Measurements from ENCODE around the gene RHCE.
"Not testable (repeated sequence)": the region's sequence is repeated elsewhere in the genome, so short reads cannot be mapped to it uniquely, and the experiment has no call there.

The RHCE gene

GRCh38 chr1:25432749-25433388, 12.2 kb upstream of the RHCE start:
- DNase-seq = no peak

DNA sequence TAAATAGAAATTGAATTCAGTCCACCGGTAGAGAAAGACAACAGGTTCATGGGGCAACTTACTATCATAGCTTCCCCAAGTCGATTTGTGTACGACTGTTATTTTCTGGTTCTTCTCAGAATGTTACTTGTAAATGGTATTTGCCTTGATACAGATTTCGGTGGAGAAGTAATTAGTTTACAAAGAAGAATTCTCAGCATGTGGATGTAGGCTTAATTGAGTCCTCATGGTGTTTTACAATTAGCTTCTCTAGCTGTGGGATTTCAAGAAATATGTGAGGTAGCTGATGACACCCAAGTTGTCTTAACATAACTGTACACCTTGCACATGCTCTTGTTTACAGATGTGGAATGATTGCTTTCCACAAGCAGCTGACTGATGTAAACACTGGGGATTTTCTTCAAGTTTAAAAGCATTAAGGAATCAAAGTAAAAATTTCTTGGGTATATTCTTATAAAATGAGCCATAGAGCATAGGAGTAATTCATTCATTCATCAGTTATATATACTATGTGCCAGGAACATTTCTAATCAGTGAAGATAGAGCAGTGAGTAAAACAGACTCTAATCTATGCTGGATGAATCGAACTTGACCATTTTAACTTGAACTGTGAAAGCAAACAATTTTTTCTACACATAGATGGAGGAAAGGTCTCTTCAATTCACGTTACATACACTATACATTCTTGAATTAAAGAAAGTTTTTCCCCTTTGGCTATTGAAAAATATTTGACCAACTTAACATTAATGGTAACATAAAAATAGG, 11.5 kb upstream of the RHCE start:
- DNase-seq = no peak

DNA sequence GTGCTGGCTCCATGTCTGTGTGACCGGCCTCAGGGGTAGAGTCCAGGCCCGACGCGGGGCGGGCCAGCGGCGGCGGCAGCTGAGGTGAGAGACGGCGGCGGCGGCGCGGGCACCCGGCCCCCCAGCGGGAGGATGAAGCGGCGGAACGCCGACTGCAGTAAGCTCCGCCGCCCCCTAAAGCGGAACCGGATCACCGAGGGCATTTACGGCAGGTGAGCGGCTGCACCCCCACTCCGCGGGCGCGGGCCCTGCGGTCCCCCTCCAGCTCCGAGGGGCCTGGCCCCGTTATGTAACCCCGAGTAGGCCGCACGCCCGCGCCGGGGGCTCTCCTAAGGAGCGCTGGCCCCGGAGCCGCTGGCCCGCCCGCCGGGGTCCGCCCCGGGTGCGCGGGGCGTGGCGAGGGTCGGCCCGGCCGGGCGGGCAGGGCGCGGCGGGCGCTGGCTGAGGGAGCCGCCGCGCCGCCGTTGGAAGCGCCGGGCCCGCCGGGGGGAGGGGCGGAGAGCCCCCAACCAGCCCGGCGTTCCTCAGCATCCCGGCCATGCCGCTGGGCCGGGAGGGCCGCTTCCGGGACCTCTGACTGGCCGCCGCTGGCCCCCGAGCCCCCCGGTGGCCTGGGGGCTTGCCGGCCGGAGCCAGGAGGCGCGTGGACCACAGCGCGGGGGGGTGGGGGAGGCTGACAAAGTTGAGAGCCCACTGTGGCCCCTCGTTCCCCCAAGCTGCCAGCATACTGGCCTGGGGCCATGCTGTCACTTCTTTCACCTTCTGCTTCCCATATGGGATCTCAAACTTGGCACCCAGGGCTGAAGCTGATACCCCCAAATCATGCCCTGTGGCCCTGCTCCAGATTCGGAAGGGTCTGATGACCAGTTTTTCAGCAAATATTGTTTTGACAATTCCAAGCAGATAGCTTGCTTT, 10.6 kb upstream of the RHCE start:
- DNase-seq = peak; percentile 68

- peak; percentile 93 for DNase-seq
Observed at GRCh38 chr1:25430073-25430966, 9.7 kb upstream of the RHCE start, which contains the start of gene MACO1. TSS of gene MACO1 (plus strand) at chr1:25430897. CDS start at chr1:25431099, 202 bp downstream.

DNA sequence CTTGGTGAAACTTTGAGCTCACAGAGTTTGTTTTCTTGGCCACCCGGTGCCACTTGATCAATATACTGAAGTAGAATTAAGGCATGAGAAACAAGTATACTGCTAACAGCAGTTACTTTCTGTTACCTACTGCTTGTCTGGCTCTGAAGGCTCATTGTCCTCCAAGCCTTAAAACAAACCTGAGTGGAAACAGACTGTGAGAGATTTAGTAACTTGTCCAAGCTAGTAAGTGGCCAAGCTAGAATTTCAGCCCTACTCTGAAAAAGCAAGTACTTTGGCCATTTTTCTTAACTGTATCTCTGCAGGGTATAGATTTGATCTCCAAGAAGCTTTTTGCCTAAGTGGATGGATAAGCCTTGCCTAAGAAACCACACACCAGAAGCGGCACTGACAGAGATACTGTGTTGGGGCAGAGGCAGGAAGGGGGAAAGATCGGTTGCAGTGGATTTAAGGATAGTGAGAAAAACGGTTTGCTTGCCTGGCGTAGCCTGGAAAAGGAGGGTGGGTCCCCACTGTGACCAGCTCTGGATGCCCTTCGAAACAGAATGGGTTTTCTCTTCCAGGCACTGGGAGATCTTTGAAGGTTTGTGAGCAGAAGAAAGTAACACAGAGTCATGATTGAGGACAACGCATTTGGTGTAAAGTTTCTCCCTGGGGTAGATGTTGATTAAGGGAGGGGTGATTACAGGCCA, 8.0 kb upstream of the RHCE start:
- no peak for DNase-seq

DNA sequence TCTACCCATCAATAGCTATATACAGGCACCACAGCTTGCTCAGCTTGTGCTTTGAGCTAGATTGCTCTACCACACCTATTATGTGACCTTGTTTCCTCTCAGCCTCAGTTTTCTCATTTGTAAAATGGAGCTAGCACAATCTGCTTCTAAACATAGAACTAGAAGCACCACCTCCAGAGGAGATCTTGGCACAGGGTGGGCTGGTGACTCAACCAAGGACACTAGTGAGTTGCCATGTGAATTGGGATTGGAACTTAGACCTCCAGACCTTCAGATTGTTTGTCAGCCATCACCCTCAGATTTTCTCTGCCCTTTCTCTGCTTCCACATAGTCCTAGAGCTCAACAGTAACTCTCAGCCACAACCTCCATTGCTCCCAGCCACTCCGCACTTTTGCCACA, 7.1 kb upstream of the RHCE start:
- DNase-seq = no peak

DNA sequence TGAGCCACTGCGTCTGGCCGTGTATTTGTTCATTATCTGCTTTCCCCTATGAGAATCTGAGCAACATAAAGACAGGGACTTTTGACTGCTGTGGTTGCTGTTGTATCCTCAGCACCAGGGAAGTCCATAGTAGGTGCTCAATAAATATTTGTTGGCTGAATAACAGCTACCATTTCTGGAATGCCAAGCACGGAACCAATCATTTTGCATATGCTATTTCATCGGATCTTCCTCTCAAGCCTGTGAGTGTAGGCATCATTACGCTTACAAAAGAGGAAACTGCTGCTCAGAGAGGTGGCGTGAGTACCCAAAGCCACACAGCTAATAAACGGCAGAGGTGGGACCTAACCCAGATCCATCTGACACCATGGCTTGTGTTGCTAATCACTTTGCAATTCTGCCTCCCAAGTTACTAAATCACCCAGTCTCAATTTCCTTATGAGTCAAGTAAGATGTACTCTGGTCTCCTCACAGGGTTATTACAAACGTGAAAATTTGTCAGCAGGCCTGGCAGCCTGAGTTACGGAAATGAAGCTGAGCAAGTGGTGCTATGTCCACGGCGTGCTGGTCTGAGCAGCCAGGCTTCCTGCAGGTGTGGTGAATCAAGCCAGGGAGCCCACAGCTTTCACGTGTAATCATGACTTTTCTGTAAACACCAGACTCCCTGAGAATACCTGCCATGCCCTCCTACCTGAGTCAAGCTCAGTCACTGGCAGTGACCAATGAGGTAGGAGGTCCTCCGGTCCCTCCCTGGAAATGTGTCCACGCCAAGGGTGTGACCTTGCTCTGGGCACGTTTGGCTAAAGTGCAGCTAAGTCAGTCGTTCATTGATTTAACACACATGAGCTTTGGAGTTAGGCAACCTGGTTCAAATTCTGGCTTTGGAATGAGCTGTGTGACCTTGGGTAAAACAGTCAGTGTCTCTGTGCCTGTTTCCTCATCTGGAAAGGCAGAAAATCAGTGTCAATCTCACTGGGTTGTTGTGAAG, 4.8 kb upstream of the RHCE start:
- no peak for DNase-seq

- not testable (repeated sequence) for DNase-seq
Observed at GRCh38 chr1:25423206-25423605, 2.6 kb upstream of the RHCE start.

- DNase-seq = not testable (repeated sequence)
Observed at GRCh38 chr1:25419339-25419738, 1.3 kb downstream of the RHCE start.

- not testable (repeated sequence) for DNase-seq
Observed at GRCh38 chr1:25417280-25417679, 3.3 kb downstream of the RHCE start.

DNA sequence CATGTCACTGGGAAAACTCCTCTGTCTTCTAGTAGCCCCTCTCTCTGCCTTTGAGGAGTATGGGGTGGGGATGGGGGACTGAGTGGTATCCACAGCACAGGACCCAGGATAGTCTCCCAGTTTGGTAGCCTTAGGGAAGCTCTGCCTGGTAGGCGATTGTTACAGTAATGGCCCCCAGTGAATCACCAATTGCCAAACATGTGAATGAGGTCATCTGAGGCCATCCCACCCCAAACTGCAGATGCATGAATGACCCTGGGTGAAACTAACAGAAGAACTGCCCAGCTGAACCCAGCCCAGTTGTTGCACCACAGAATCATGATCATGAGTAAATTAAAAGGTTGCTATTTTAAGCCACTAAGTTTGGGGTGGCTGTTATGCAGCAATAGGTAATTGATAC, 6.0 kb downstream of the RHCE start:
- not testable (repeated sequence) for DNase-seq

DNA sequence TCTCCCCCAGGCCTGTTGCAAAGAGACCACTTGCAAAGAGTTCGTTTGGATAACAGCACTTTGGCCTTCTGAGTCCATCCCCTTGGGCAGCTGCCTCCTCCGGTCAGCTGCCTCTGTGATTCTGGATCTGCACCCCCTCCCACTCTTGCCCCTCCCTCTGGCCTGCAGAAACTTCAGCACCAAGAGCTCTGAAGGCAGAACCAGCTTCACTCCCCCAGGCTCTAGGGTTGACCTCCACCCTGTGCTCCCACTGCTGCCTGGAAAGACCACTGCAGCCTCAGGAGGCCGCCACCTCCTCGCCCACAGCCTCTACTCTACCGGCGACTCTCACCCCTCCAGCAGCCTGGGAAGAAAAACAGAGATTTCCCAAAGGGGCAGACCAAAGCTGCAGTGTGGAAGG, 6.5 kb downstream of the RHCE start:
- DNase-seq = not testable (repeated sequence)

DNA sequence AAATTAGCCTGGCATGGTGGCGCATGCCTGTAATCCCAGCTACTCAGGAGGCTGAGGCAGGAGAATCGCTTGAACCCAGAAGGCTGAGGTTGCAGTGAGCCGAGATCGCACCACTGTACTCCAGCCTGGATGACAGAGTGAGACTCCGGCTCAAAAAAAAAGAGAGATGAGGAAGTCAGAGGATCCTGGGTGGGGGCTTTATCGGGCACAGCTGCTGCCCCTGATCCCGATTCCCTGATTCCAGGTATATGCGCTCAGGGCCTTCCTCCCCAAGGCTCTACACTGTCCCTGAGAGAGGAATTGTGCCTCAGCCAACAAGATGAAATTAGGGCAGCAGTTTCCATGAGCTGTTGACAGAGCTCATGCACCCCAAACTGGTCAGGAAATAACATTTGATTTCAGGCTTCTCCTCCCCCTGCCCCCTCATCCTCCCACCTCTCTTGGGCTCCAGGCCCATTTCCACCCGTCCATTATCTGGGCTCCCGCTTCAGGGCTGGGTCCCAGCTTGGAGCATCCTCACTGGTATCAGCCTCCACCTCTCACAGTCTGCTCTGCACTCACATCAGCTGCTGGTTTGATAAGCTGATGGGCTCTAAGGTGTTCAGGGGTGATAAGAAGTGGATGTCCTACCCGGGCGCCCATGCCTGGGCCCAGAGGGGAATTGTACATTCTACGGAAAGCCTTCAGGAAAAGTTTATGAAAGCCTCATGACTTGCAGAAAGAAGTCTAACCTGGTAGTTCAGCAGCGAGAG, 7.6 kb downstream of the RHCE start:
- DNase-seq = not testable (repeated sequence)

DNA sequence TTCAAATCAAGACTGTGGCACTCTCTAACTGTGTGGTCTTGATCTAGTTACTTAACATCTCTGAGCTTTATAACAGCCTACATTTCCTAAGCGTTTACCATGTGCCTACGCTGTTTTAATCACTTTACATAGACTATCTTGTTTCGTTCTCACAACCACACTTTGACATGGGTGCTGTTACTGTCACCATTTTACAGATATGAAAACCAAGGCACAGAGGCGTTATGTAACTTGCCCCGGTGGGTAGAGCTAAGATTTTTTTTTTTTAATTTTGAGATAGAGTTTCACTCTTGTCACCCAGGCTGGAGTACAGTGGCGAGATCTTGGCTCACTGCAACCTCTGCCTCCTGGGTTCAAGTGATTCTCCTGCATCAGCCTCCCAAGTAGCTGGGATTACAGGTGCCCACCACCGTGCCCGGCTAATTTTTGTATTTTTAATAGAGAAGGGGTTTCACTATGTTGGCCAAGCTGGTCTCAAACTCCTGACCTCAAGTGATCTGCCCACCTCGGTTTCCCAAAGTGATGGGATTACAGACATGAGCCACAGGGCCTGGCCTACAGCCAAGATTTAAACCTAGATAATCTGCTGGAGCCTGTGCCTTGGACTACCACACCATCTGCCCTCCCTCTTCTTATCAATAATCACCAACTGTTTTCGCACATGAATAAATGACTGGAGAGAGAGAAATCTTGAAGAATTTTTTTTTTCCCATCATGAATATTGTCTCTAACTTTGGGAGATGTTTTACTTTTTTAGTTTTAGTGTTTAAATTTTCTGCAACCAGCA, 10.8 kb downstream of the RHCE start:
- DNase-seq = not testable (repeated sequence)

DNA sequence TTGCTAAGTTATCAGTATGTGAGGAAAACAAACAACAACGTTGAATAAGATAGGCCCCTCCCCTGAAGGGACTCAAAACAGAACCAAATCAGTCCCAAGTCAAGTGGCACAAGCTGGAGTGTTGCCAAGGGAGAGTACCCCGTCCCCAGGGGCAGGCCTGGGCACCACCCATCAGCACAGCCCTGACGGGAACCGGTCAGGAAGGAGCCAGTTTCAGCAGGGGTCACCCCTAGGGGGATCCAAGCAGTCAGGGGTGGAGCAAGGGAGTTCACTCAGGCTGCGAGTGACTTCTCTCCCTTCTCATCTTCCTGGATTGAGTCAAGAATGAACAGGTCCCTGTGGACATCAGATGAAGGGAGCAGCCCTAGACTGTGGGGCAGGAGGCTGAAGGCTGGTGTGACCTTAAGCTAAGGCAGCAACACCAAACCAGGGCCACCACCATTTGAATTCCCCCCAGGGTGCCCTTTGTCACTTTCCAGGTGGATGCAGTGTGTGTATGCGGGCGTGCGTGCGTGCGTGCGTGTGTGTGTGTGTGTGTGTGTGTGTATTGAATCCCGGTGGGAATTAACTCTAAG, 14.8 kb downstream of the RHCE start:
- DNase-seq = not testable (repeated sequence)

- not testable (repeated sequence) for DNase-seq
Observed at GRCh38 chr1:25402947-25403803, 17.4 kb downstream of the RHCE start.

DNA sequence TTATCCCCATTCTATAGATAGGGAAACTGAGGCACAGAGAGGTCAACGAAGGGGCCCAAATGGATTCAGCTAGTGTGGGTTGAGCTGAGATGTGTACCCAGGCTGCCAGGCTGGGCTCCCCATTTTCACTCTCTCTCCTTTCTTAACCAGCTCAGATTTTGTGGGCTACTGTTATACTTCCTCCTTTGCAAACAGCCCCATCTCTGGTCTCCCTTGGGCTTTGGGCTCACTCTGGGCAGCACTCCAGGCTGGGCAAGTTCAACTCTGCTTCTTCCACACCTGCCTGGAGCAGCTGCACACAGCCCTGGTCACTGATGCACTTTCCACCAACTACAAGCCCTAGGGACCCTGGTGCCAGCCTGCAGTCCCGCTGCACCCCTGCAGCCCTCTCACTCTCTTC, 22.5 kb downstream of the RHCE start:
- not testable (repeated sequence) for DNase-seq
